GM10248 (cell line): Measurements from ENCODE around the gene VAT1L.

Source experiments
- CTCF ChIA-PET: fragments of 300-600 bp; sonication (Branson Sonifier 250); formaldehyde crosslinking; extraction: SDS; loops from one replicate; lab custom pipeline; 2021; ENCODE audit warnings: antibody characterized with exemption; lab: Yijun Ruan, JAX
- POLR2A ChIA-PET: fragments of 350-650 bp; sonication (Branson Sonifier 250); formaldehyde crosslinking; extraction: SDS; loops from one replicate; lab custom pipeline; 2020; ENCODE audit warnings: antibody characterized with exemption; lab: Yijun Ruan, JAX
- DNase-seq: peaks from one replicate; pipeline ENCODE4 v3.0.0; 2012; ENCODE audit errors: extremely low spot score
- CTCF ChIP-seq: IDR thresholded peaks from 2 replicates; pipeline ENCODE4 v1.5.1; 2012; ENCODE audit warnings: mild to moderate bottlenecking, low read depth; ENCODE audit errors: extremely low read depth, missing control alignments, control extremely low read depth

The VAT1L gene

GRCh38 chr16:77967054-77967904 is 178.9 kb downstream of the VAT1L start:
- ChIA-PET CTCF (interaction anchor here (1.2 to 5.7 kb wide), 5 partner anchors 15 to 293 kb away, joined by 4 to 33 read pairs (median 10); no protein-coding TSS in a partner anchor), POLR2A (no interaction called here)
- DNase-seq: no peak
- TF ChIP-seq CTCF: no peak

- TF ChIP-seq CTCF: no peak
- ChIA-PET POLR2A (no interaction called here), CTCF (interaction anchor here (0.7 to 5.7 kb wide), 10 partner anchors 9 to 384 kb away, joined by 3 to 42 read pairs (median 4); no protein-coding TSS in a partner anchor)
- DNase-seq: no peak
Measured at GRCh38 chr16:77969861-77970260, 181.5 kb downstream of the VAT1L start.

GRCh38 chr16:77970371-77970770 is 182.0 kb downstream of the VAT1L start:
- DNase-seq: no peak
- no peak for TF ChIP-seq CTCF
- ChIA-PET POLR2A (no interaction called here), CTCF (interaction anchor here (0.7 to 5.7 kb wide), 11 partner anchors 9 to 385 kb away, joined by 3 to 42 read pairs (median 4); no protein-coding TSS in a partner anchor)

- peak; percentile 74 for TF ChIP-seq CTCF
- ChIA-PET CTCF (interaction anchor here (1.1 to 5.7 kb wide), 10 partner anchors 10 to 303 kb away, joined by 3 to 42 read pairs (median 6); no protein-coding TSS in a partner anchor), POLR2A (no interaction called here)
- DNase-seq: peak; percentile 62
Measured at GRCh38 chr16:77971306-77972061, 183.1 kb downstream of the VAT1L start.

- POLR2A ChIA-PET: no interaction called here
- CTCF ChIA-PET: interaction anchor here (0.7 to 5.7 kb wide), 9 partner anchors 9 to 304 kb away, joined by 3 to 42 read pairs (median 6); no protein-coding TSS in a partner anchor
Measured at GRCh38 chr16:77972062-77972392, 183.7 kb downstream of the VAT1L start.

More at GRCh38 chr16:77972062-77972392, 183.7 kb downstream of the VAT1L start:
- DNase-seq: no peak
- TF ChIP-seq CTCF: no peak
